GM20431 (cell line): ENCODE measurements around the gene BPI.
"Not testable (repeated sequence)": the region's sequence is repeated elsewhere in the genome, so short reads cannot be mapped to it uniquely, and the experiment has no call there.

ENCODE experiments used
- in situ Hi-C: fragments of 300-500 bp; cut with MseI, MboI; formaldehyde crosslinking; loops from one replicate; pipeline ENCODE4 v1.15.0; 2020; ENCODE audit warnings: low sequenced_read_pairs; ENCODE audit not compliant: unreplicated experiment

BPI gene

GRCh38 chr20:38277285-38277684 lies 26.7 kb upstream of the BPI start:
- in situ Hi-C loops, result no loop called here

- in situ Hi-C loops, result no loop called here
These were observed 26.3 kb upstream of the BPI start for GRCh38 chr20:38277691-38278090.

- in situ Hi-C loops, result no loop called here
These were observed 25.8 kb upstream of the BPI start for GRCh38 chr20:38278131-38278530.

GRCh38 chr20:38278763-38279162 lies 25.2 kb upstream of the BPI start:
- in situ Hi-C loops, result no loop called here

GRCh38 chr20:38281176-38281915 lies 22.6 kb upstream of the BPI start:
- in situ Hi-C loops, result not testable (repeated sequence)

GRCh38 chr20:38283236-38283635 lies 20.7 kb upstream of the BPI start:
- in situ Hi-C loops, result no loop called here

GRCh38 chr20:38284066-38284650 lies 19.8 kb upstream of the BPI start:
- in situ Hi-C loops, result not testable (repeated sequence)

- in situ Hi-C loops, result no loop called here
These were observed 19.0 kb upstream of the BPI start for GRCh38 chr20:38284893-38285444.

GRCh38 chr20:38286586-38287531 lies 17.1 kb upstream of the BPI start:
- in situ Hi-C loops, result no loop called here

GRCh38 chr20:38290829-38291814 lies 12.8 kb upstream of the BPI start:
- in situ Hi-C loops, result no loop called here

GRCh38 chr20:38291966-38292365 lies 12.0 kb upstream of the BPI start:
- in situ Hi-C loops, result no loop called here

GRCh38 chr20:38293491-38294065 lies 10.4 kb upstream of the BPI start:
- in situ Hi-C loops, result no loop called here

GRCh38 chr20:38294076-38294591 lies 9.8 kb upstream of the BPI start:
- in situ Hi-C loops, result no loop called here

GRCh38 chr20:38295811-38296210 lies 8.1 kb upstream of the BPI start:
- in situ Hi-C loops, result no loop called here

- in situ Hi-C loops, result no loop called here
These were observed 7.5 kb upstream of the BPI start for GRCh38 chr20:38296433-38296832.

- in situ Hi-C loops, result no loop called here
These were observed 5.9 kb upstream of the BPI start for GRCh38 chr20:38297916-38298674.

- in situ Hi-C loops, result no loop called here
These were observed 5.1 kb upstream of the BPI start for GRCh38 chr20:38298768-38299288.

- in situ Hi-C loops, result no loop called here
These were observed 4.0 kb upstream of the BPI start for GRCh38 chr20:38299963-38300362.
